ENCODE measurements around the gene EIF3K. TPM values are rescaled to one million over a fixed set of nuclear protein-coding genes. Genes with fewer than 3 reads are reported as not detected.

The EIF3K gene
- polyA plus RNA-seq, 1 donor (not counting 4 experiments of a cell fraction or from before 2014, with no cell fraction given), result 240 TPM

GRCh38 chr19:38684862-38685665 lies 66.1 kb downstream of the EIF3K start:
- Histone ChIP-seq H3K9me3 (ENCODE audit: control insufficient read depth, low read depth, low read length) (no peaks in the 10 kb centered on the region), H2AFZ (ENCODE audit: control insufficient read depth, low read length) (no peak overlapping the region), H3K4me3 (ENCODE audit: control insufficient read depth in 2 of 3, extremely low read depth in 1 of 3, insufficient read depth in 2 of 3, low read depth in 1 of 3, low read length in 3 of 3) (peak overlapping the region in 2 of 3 experiments; percentile 47 to 48), H3K27me3 (ENCODE audit: control insufficient read depth, extremely low read depth, insufficient read depth, low read length) (no peaks in the 10 kb centered on the region), H3K4me2 (ENCODE audit: control insufficient read depth, extremely low read depth, insufficient read depth, low read depth, low read length) (peak overlapping the region; percentile 72), H3K9me1 (ENCODE audit: control insufficient read depth, extremely low read depth, insufficient read depth, low read length) (no peaks in the 10 kb centered on the region), H3K27ac (ENCODE audit: control insufficient read depth, insufficient read depth, low read length) (peak overlapping the region; percentile 100), H3K79me2 (ENCODE audit: control insufficient read depth, insufficient read depth, low read length) (peaks cover 82% of the 10 kb centered on the region), H3K4me1 (ENCODE audit: control insufficient read depth, extremely low read depth, insufficient read depth, low read length) (peaks cover 81% of the 10 kb centered on the region), H3K9ac (ENCODE audit: control insufficient read depth, extremely low read depth, insufficient read depth, low read length) (peak overlapping the region; percentile 99), H4K20me1 (ENCODE audit: control insufficient read depth, extremely low read depth, insufficient read depth, low read length) (no peaks in the 10 kb centered on the region), H3K36me3 (ENCODE audit: control insufficient read depth in 2 of 2, extremely low read depth in 1 of 2, insufficient read depth in 2 of 2, low read length in 2 of 2) (peaks cover 18 to 50% of the 10 kb centered on the region in 2 experiments)
- FAIRE-seq (no peak), DNase-seq (ENCODE audit: low read depth, low spot score) (no peak)
- TF ChIP-seq CTCF (optimal IDR thresholded peaks at IDR 0.05 in 1 of 3, IDR thresholded peaks at IDR 0.05 in 1 of 3, conservative IDR thresholded peaks at IDR 0.05 in 1 of 3; ENCODE audit: extremely low read depth in 1 of 3, insufficient read depth in 2 of 3, low read length in 3 of 3) (no peak), EZH2 (IDR thresholded peaks at IDR 0.05; ENCODE audit: low read length) (no peak)
- dilution Hi-C loops (cut with MboI; ENCODE audit: extremely low pct_ligation_motif_present, low sequenced_read_pairs), result no loop called here

- no peak overlapping the region for H2AFZ ChIP-seq (ENCODE audit: control insufficient read depth, low read length)
- TF ChIP-seq EZH2 (IDR thresholded peaks at IDR 0.05; ENCODE audit: low read length) (no peak), CTCF (optimal IDR thresholded peaks at IDR 0.05 in 1 of 3, IDR thresholded peaks at IDR 0.05 in 1 of 3, conservative IDR thresholded peaks at IDR 0.05 in 1 of 3; ENCODE audit: extremely low read depth in 1 of 3, insufficient read depth in 2 of 3, low read length in 3 of 3) (peak in 2 of 3 experiments; percentile 42 to 79)
- no peaks in the 10 kb centered on the region for H3K9me1 ChIP-seq (ENCODE audit: control insufficient read depth, extremely low read depth, insufficient read depth, low read length)
- FAIRE-seq, result no peak
- DNase-seq (ENCODE audit: low read depth, low spot score), result no peak
- H3K4me1 ChIP-seq (ENCODE audit: control insufficient read depth, extremely low read depth, insufficient read depth, low read length), result peaks cover 83% of the 10 kb centered on the region
- H3K27me3 ChIP-seq (ENCODE audit: control insufficient read depth, extremely low read depth, insufficient read depth, low read length), result no peaks in the 10 kb centered on the region
- H3K9ac ChIP-seq (ENCODE audit: control insufficient read depth, extremely low read depth, insufficient read depth, low read length), result peak overlapping the region; percentile 99
- peak overlapping the region in 1 of 3 experiments; percentile 31 for H3K4me3 ChIP-seq (ENCODE audit: control insufficient read depth in 2 of 3, extremely low read depth in 1 of 3, insufficient read depth in 2 of 3, low read depth in 1 of 3, low read length in 3 of 3)
- dilution Hi-C loops (cut with MboI; ENCODE audit: extremely low pct_ligation_motif_present, low sequenced_read_pairs), result no loop called here
- H3K27ac ChIP-seq (ENCODE audit: control insufficient read depth, insufficient read depth, low read length), result peak overlapping the region; percentile 100
- H4K20me1 ChIP-seq (ENCODE audit: control insufficient read depth, extremely low read depth, insufficient read depth, low read length), result no peaks in the 10 kb centered on the region
- peaks cover 83% of the 10 kb centered on the region for H3K79me2 ChIP-seq (ENCODE audit: control insufficient read depth, insufficient read depth, low read length)
- H3K9me3 ChIP-seq (ENCODE audit: control insufficient read depth, low read depth, low read length), result no peaks in the 10 kb centered on the region
- peak overlapping the region; percentile 72 for H3K4me2 ChIP-seq (ENCODE audit: control insufficient read depth, extremely low read depth, insufficient read depth, low read depth, low read length)
- H3K36me3 ChIP-seq (ENCODE audit: control insufficient read depth in 2 of 2, extremely low read depth in 1 of 2, insufficient read depth in 2 of 2, low read length in 2 of 2), result peaks cover 17 to 47% of the 10 kb centered on the region in 2 experiments
These were observed 66.9 kb downstream of the EIF3K start for GRCh38 chr19:38685666-38686529.
